Smooth muscle cell (in vitro differentiated cells): ENCODE measurements around the gene VPS52. TPM values are rescaled to one million over a fixed set of nuclear protein-coding genes. Genes with fewer than 3 reads are reported as not detected.

Source experiments
- DNase-seq: peaks from one replicate; lab custom pipeline; 2025; ENCODE audit not compliant: unreplicated experiment; lab: John Stamatoyannopoulos, UW
- H2AFZ ChIP-seq: fragments of 200-600 bp; sonication (generic); 2 replicates; pipeline ENCODE4 v1.6.0; 2016; ENCODE audit warnings: antibody characterized with exemption, low read depth, mild to moderate bottlenecking
- H3F3A ChIP-seq: fragments of 200-600 bp; sonication (generic); 2 replicates; pipeline ENCODE4 v1.6.0; 2017; ENCODE audit warnings: antibody characterized with exemption, low read depth
- H3K27ac ChIP-seq: fragments of 200-600 bp; sonication (generic); 2 replicates; pipeline ENCODE4 v1.5.1; 2016; ENCODE audit warnings: low read depth, mild to moderate bottlenecking
- H3K27me3 ChIP-seq: fragments of 200-600 bp; sonication (generic); 2 replicates; pipeline ENCODE4 v1.6.1; 2016; ENCODE audit warnings: low read depth, mild to moderate bottlenecking
- H3K36me3 ChIP-seq: fragments of 200-600 bp; sonication (generic); 2 replicates; pipeline ENCODE4 v1.5.1; 2016; ENCODE audit warnings: low read depth
- H3K4me1 ChIP-seq: fragments of 200-600 bp; sonication (generic); 2 replicates; pipeline ENCODE4 v1.5.1; 2016; ENCODE audit warnings: low read depth
- H3K4me2 ChIP-seq: fragments of 200-600 bp; sonication (generic); 2 replicates; pipeline ENCODE4 v1.6.0; 2016; ENCODE audit warnings: mild to moderate bottlenecking
- H3K4me3 ChIP-seq: fragments of 200-600 bp; sonication (generic); 2 replicates; pipeline ENCODE4 v1.5.1; 2016; ENCODE audit warnings: mild to moderate bottlenecking
- H3K79me2 ChIP-seq: fragments of 200-600 bp; sonication (generic); 2 replicates; pipeline ENCODE4 v1.6.0; 2016; ENCODE audit warnings: low read depth, mild to moderate bottlenecking
- H3K9ac ChIP-seq: fragments of 200-600 bp; sonication (generic); 2 replicates; pipeline ENCODE4 v1.6.0; 2016; ENCODE audit warnings: low read depth
- H3K9me3 ChIP-seq: fragments of 200-600 bp; sonication (generic); replicated peaks from 2 replicates; pipeline ENCODE4 v1.5.1; 2016; ENCODE audit warnings: low read depth
- H4K20me1 ChIP-seq: fragments of 200-600 bp; sonication (generic); 2 replicates; pipeline ENCODE4 v1.6.0; 2016; ENCODE audit warnings: low read depth
- WGBS: methylation state at CpG from one replicate; pipeline ENCODE4 v1.1.7; 2016; ENCODE audit warnings: low lambda C conversion rate; 5-methylcytosine and 5-hydroxymethylcytosine counted together
- polyA plus RNA-seq: library from polyadenylated mRNA; unstranded; fragments of >200 nt; fragmentation: Nextera tagmentation; extraction: Ambion mirVana; gene quantifications from 2 replicates; pipeline ENCODE4 v1.2.1, GENCODE V29; 2016
- total RNA-seq: library from RNA; depleted of rRNA; stranded (reverse); fragments of >200 nt; gene quantifications from 2 replicates; pipeline ENCODE4 v1.2.3, GENCODE V29; 2014
- TF ChIP-seq, protein P1 (sequence below): fragments of 200-600 bp; sonication (generic); IDR thresholded peaks from 2 replicates; pipeline ENCODE4 v1.5.1; 2017; ENCODE audit warnings: borderline replicate concordance, mild to moderate bottlenecking, antibody characterized with exemption; ENCODE audit not compliant: insufficient read depth, poor library complexity, severe bottlenecking

The VPS52 gene
- total and polyA plus RNA-seq, 2 experiments from 2014 or later, result 22.6 to 34.7 TPM

DNA sequence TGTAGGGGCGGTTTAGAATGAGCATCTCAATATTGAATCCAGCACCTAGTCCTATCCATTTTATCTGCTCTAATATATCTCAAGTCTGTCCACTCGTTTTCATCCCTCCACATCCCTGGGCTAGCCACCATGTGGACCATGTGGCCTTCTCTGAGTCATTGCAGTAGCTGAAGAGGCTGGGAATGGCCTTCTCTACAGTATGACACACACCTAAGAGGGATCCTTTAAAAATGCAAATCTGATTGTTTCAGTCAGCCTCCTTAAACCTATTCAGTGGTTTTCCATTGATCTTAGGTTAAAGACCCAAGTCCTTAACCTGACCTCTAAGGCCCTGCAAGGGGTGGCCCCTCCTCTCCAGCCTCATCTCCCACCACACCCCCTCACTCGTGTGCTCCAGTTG lies 54.0 kb downstream of the VPS52 start:
- Histone ChIP-seq H4K20me1 (no peaks in the 10 kb centered on the region), H3K4me1 (peaks cover 6% of the 10 kb centered on the region), H3K27ac (no peak overlapping the region), H3K79me2 (no peaks in the 10 kb centered on the region), H3K9ac (no peak overlapping the region), H2AFZ (no peak overlapping the region), H3K9me3 (no peaks in the 10 kb centered on the region), H3K4me2 (no peak overlapping the region), H3K36me3 (no peaks in the 10 kb centered on the region), H3K27me3 (peaks cover 16% of the 10 kb centered on the region), H3F3A (no peaks in the 10 kb centered on the region), H3K4me3 (no peak overlapping the region)
- TF ChIP-seq, protein P1, sequence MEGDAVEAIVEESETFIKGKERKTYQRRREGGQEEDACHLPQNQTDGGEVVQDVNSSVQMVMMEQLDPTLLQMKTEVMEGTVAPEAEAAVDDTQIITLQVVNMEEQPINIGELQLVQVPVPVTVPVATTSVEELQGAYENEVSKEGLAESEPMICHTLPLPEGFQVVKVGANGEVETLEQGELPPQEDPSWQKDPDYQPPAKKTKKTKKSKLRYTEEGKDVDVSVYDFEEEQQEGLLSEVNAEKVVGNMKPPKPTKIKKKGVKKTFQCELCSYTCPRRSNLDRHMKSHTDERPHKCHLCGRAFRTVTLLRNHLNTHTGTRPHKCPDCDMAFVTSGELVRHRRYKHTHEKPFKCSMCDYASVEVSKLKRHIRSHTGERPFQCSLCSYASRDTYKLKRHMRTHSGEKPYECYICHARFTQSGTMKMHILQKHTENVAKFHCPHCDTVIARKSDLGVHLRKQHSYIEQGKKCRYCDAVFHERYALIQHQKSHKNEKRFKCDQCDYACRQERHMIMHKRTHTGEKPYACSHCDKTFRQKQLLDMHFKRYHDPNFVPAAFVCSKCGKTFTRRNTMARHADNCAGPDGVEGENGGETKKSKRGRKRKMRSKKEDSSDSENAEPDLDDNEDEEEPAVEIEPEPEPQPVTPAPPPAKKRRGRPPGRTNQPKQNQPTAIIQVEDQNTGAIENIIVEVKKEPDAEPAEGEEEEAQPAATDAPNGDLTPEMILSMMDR, result no peak
- DNase-seq, result no peak
- WGBS, result 61% methylated on average over 3 of the region's 3 CpGs

DNA sequence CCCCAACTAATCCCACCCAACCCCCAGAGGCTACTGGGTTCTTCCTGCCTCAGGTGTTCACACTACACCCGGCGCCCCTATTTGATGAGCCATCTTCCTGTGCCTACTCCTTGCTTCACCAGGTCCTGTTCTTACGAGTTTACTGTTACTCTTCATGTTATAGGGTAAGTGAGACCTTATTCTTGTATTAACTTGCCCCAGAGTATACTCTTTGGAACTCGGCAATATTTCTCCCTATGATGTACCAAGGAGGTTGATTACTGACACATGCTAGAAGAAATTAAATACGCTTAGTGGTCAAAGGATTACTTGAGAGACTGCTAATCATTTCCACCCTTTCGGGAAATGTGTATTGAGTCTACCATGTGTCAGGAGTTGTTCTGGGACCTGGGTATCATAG lies 54.4 kb downstream of the VPS52 start:
- no peaks in the 10 kb centered on the region for H3K79me2 ChIP-seq
- H3F3A ChIP-seq, result no peaks in the 10 kb centered on the region
- H3K27ac ChIP-seq, result no peak overlapping the region
- H2AFZ ChIP-seq, result no peak overlapping the region
- H4K20me1 ChIP-seq, result no peaks in the 10 kb centered on the region
- 83% methylated on average over 6 of the region's 6 CpGs for WGBS
- H3K4me3 ChIP-seq, result no peak overlapping the region
- peaks cover 16% of the 10 kb centered on the region for H3K27me3 ChIP-seq
- H3K9ac ChIP-seq, result no peak overlapping the region
- TF ChIP-seq, protein P1, result no peak
- no peaks in the 10 kb centered on the region for H3K9me3 ChIP-seq
- H3K4me1 ChIP-seq, result peaks cover 9% of the 10 kb centered on the region
- H3K4me2 ChIP-seq, result no peak overlapping the region
- no peak for DNase-seq
- no peaks in the 10 kb centered on the region for H3K36me3 ChIP-seq

DNA sequence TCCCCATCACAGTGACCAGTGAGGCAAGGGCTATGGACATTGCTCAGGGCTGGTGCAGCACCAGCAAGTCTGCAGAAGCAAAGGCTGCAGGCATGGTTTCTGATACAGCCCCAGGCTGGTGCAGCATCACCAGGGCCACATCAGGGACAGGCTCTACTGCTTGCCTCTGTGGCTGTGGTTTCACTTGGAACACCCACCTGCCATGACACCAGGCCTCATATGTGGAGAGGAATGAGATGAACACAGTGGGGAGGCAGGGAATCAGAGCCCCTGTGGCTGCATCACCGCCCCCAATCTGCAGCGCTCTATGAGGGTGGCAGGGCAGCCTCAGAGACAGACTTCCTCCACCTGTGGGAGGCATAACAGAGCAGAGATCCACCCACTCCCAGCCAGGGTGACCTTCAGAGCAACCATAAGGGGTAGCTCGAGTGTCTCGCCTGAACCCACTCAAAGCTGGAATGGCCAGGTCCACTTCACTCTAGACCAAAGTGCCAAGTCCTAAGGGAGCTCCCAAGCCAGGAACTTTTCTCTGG lies 55.5 kb downstream of the VPS52 start:
- Histone ChIP-seq H4K20me1 (no peaks in the 10 kb centered on the region), H3K9ac (no peak overlapping the region), H2AFZ (no peak overlapping the region), H3K36me3 (no peaks in the 10 kb centered on the region), H3K27ac (no peak overlapping the region), H3F3A (no peaks in the 10 kb centered on the region), H3K79me2 (no peaks in the 10 kb centered on the region), H3K4me1 (peaks cover 9% of the 10 kb centered on the region), H3K9me3 (no peaks in the 10 kb centered on the region), H3K4me2 (no peak overlapping the region), H3K27me3 (peaks cover 12% of the 10 kb centered on the region), H3K4me3 (no peak overlapping the region)
- DNase-seq, result no peak
- TF ChIP-seq, protein P1, result no peak
- 99% methylated on average over 4 of the region's 4 CpGs for WGBS

DNA sequence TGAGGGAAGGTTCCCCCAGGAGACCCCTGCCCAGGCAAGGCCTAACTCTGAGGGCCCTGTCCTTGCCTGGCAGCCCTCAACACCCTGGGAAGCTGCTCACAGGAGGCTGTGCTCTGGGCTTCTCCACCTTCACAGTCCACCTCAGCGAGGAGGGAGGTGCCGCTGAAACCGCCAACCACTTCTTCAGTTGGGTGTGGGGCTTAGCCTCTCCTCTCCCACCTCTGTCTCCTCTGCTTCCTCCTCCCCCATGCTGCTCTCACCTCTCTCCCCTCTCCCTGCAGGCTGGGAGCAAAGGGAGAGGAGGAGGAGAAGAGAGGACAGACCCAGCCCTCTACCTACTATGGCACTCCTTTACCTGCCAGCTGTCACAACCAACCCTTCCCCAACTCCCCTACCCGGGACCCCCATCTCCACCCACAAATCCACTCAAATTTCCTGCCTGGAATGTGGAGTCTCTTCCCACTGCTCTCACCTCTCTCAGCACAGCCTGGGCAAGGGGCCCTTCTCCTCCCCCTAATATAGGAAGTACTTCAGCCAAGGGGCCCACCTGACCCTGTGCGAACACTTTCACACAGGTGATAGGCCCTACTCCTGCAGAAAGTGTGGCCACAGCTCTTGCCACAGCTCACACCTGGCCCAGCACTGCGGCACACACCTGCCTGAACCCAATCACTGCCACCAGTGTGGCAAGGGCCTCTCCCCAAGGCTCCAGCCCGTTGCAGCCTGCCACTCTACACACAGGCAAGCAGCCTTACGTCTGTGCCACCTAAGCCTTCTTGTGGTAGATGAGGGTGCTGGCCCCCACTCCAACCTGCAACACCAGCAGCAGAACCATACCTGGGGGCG lies 56.2 kb downstream of the VPS52 start:
- no peaks in the 10 kb centered on the region for H3K36me3 ChIP-seq
- no peaks in the 10 kb centered on the region for H3K79me2 ChIP-seq
- H3K27ac ChIP-seq, result no peak overlapping the region
- peaks cover 12% of the 10 kb centered on the region for H3K27me3 ChIP-seq
- no peak overlapping the region for H3K4me2 ChIP-seq
- H3K4me1 ChIP-seq, result peaks cover 9% of the 10 kb centered on the region
- no peaks in the 10 kb centered on the region for H3F3A ChIP-seq
- no peak for DNase-seq
- H2AFZ ChIP-seq, result no peak overlapping the region
- no peak overlapping the region for H3K4me3 ChIP-seq
- H4K20me1 ChIP-seq, result no peaks in the 10 kb centered on the region
- no peak overlapping the region for H3K9ac ChIP-seq
- no peaks in the 10 kb centered on the region for H3K9me3 ChIP-seq
- TF ChIP-seq, protein P1, result no peak
- 79% methylated on average over 9 of the region's 9 CpGs for WGBS
